Measurements from ENCODE around the gene RARG.

GRCh38 chr12:53215497-53215896 is 16.5 kb downstream of the RARG start:
- TF ChIP-seq CTCF (IDR thresholded peaks at IDR 0.05; ENCODE audit: extremely low read depth in 1 of 2, insufficient read depth in 1 of 2, low read depth in 1 of 2, low read length in 2 of 2) (no peak), POLR2A (IDR thresholded peaks at IDR 0.05; ENCODE audit: low read depth, low read length) (no peak), GATA2 (IDR thresholded peaks at IDR 0.05; ENCODE audit: insufficient read depth, insufficient read length, low read depth, low read length) (no peak)
